Endodermal cell (in vitro differentiated cells): Measurements from ENCODE around the gene NDUFAF7. TPM values are rescaled to one million over a fixed set of nuclear protein-coding genes. Genes with fewer than 3 reads are reported as not detected.
"Not testable (repeated sequence)": the region's sequence is repeated elsewhere in the genome, so short reads cannot be mapped to it uniquely, and the experiment has no call there.

Experiments
- DNase-seq: peaks from one replicate; pipeline ENCODE4 v3.0.0-alpha.2; 2017
- H3K27ac ChIP-seq: 2 replicates; pipeline ENCODE4 v1.5.1; 2013; ENCODE audit warnings: mild to moderate bottlenecking, low read depth, low read length, moderate library complexity
- H3K27me3 ChIP-seq: 2 replicates; pipeline ENCODE4 v1.6.1; 2013; ENCODE audit warnings: mild to moderate bottlenecking, low read length, moderate library complexity; ENCODE audit not compliant: insufficient read depth, control insufficient read depth, poor library complexity, severe bottlenecking
- H3K36me3 ChIP-seq: 2 replicates; pipeline ENCODE4 v1.7.0; 2013; ENCODE audit warnings: mild to moderate bottlenecking, low read length, moderate library complexity; ENCODE audit not compliant: control insufficient read depth, insufficient read depth
- H3K4me1 ChIP-seq: one replicate; pipeline ENCODE4 v1.7.0; 2013; ENCODE audit warnings: low read length; ENCODE audit not compliant: control insufficient read depth, insufficient read depth
- H3K4me3 ChIP-seq: 2 replicates; pipeline ENCODE4 v1.5.1; 2013; ENCODE audit warnings: mild to moderate bottlenecking, low read length, moderate library complexity
- H3K9ac ChIP-seq: 2 replicates; pipeline ENCODE4 v1.6.1; 2013; ENCODE audit warnings: mild to moderate bottlenecking, low read length, moderate library complexity; ENCODE audit not compliant: poor library complexity, severe bottlenecking; ENCODE audit errors: extremely low read depth
- H3K9me3 ChIP-seq: 2 replicates; pipeline ENCODE4 v1.6.1; 2013; ENCODE audit warnings: mild to moderate bottlenecking, low read length, moderate library complexity; ENCODE audit not compliant: control insufficient read depth
- H3K27ac Mint-ChIP-seq: 2 replicates; pipeline ENCODE4 v1.8.0; 2020; ENCODE audit warnings: mixed read lengths
- H3K27me3 Mint-ChIP-seq: 2 replicates; pipeline ENCODE4 v1.8.0; 2021; ENCODE audit warnings: mild to moderate bottlenecking, mixed read lengths; ENCODE audit not compliant: insufficient read depth
- H3K36me3 Mint-ChIP-seq: 2 replicates; pipeline ENCODE4 v1.8.0; 2020; ENCODE audit warnings: low read depth, mixed read lengths
- H3K4me1 Mint-ChIP-seq: 2 replicates; pipeline ENCODE4 v1.8.0; 2020; ENCODE audit warnings: mixed read lengths
- H3K4me3 Mint-ChIP-seq: 2 replicates; pipeline ENCODE4 v1.8.0; 2020; ENCODE audit warnings: mild to moderate bottlenecking, moderate library complexity, mixed read lengths
- H3K9me3 Mint-ChIP-seq: 2 replicates; pipeline ENCODE4 v1.8.0; 2020; ENCODE audit warnings: mild to moderate bottlenecking, mixed read lengths
- WGBS, 2 experiments: methylation state at CpG; one replicate each; pipeline versions ENCODE4 v1.1.5 to v1.1.7; 2013; ENCODE audit warnings: missing lambda C conversion rate in 2 of 2, mixed read lengths in 1 of 2; ENCODE audit not compliant: insufficient coverage in 1 of 2, insufficient read length in 1 of 2; 5-methylcytosine and 5-hydroxymethylcytosine counted together
- total RNA-seq, 2 donors: library from RNA; stranded (reverse); fragmentation: NEBNext Ultra II Directional in 1 of 2; extraction: Animal tissue kit (Norgen Biotek cat#: 25700) in 1 of 2; gene quantifications; 2 replicates in 1 of 2; 3 replicates in 1 of 2; pipeline ENCODE4 v1.2.1, GENCODE V29; 2021
- TF ChIP-seq, protein P1 (sequence below): fragments of 200-600 bp; sonication (generic); conservative IDR thresholded peaks from 2 replicates; pipeline ENCODE4 v1.5.0; 2021; ENCODE audit warnings: antibody characterized with exemption, mild to moderate bottlenecking

Gene NDUFAF7
- total RNA-seq, 2 donors from 2014 or later = 41.4 to 54.4 TPM

DNA sequence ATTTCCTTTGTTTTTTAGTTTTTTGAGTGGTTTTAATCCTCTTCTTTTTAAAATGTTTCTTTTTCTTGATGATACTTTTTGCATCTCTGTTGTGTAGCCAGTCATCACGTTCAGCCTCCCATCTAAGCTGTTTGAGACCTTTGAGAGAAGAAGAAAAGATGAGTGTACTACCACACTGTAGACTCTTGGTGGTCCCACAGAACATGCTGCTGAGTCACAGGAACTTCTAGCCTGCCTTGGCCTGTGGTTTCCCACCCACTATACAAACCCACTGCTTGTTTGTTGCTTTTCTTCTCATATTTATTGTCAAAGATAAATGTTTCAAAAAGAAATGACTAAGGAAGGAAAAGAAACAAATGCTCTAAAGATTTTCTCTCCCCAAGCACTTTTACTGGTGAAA, 29.7 kb upstream of the NDUFAF7 start:
- Histone ChIP-seq H3K4me1 (peaks cover 4% of the 10 kb centered on the region), H3K27me3 (no peaks in the 10 kb centered on the region), H3K36me3 (peaks cover 48% of the 10 kb centered on the region), H3K27ac (no peak overlapping the region), H3K9me3 (peaks cover 28% of the 10 kb centered on the region), H3K9ac (no peak overlapping the region), H3K4me3 (no peak overlapping the region)
- Mint-ChIP-seq H3K27ac (no peak overlapping the region), H3K27me3 (no peaks in the 10 kb centered on the region), H3K36me3 (peaks cover 57% of the 10 kb centered on the region), H3K4me1 (peaks cover 29% of the 10 kb centered on the region), H3K9me3 (peaks cover 18% of the 10 kb centered on the region), H3K4me3 (no peak overlapping the region)
- TF ChIP-seq, protein P1, sequence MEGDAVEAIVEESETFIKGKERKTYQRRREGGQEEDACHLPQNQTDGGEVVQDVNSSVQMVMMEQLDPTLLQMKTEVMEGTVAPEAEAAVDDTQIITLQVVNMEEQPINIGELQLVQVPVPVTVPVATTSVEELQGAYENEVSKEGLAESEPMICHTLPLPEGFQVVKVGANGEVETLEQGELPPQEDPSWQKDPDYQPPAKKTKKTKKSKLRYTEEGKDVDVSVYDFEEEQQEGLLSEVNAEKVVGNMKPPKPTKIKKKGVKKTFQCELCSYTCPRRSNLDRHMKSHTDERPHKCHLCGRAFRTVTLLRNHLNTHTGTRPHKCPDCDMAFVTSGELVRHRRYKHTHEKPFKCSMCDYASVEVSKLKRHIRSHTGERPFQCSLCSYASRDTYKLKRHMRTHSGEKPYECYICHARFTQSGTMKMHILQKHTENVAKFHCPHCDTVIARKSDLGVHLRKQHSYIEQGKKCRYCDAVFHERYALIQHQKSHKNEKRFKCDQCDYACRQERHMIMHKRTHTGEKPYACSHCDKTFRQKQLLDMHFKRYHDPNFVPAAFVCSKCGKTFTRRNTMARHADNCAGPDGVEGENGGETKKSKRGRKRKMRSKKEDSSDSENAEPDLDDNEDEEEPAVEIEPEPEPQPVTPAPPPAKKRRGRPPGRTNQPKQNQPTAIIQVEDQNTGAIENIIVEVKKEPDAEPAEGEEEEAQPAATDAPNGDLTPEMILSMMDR = peak; percentile 13
- WGBS, 2 experiments = 89% methylated on average over 1 of the region's 1 CpG; no CpG with 5 or more reads in 1 of the 2 experiments
- DNase-seq = no peak

DNA sequence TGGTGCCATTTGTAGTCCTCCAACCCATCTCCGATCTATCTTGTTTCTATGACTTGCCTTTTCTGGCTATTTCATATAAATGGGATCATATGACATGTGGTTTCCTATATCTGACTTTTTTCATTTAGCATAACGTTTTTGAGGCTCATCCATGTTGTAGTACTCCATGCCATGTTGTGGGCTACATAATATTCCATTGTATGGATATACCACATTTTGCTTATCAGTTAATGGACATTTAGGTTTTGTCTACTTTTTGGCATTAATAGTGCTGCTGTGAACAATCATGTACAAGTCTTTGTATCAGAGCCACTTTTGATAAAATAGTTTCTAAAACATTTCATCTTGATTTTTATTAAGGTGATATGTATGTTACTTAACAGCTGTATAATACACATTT, 27.8 kb upstream of the NDUFAF7 start:
- Mint-ChIP-seq H3K4me1 (peaks cover 34% of the 10 kb centered on the region), H3K36me3 (peaks cover 76% of the 10 kb centered on the region), H3K9me3 (peaks cover 37% of the 10 kb centered on the region), H3K27me3 (no peaks in the 10 kb centered on the region), H3K4me3 (no peak overlapping the region), H3K27ac (no peak overlapping the region)
- WGBS, 2 experiments = 83 to 95% methylated on average over 1 to 2 of the region's 2 CpGs
- TF ChIP-seq, protein P1 = no peak
- Histone ChIP-seq H3K27me3 (no peaks in the 10 kb centered on the region), H3K36me3 (peaks cover 65% of the 10 kb centered on the region), H3K4me1 (peaks cover 1% of the 10 kb centered on the region), H3K27ac (no peak overlapping the region), H3K4me3 (peak overlapping the region; percentile 62), H3K9me3 (peaks cover 47% of the 10 kb centered on the region), H3K9ac (no peak overlapping the region)
- no peak for DNase-seq

- Mint-ChIP-seq H3K27ac (peak overlapping the region; percentile 97), H3K4me1 (peaks cover 28% of the 10 kb centered on the region), H3K4me3 (peak overlapping the region; percentile 15), H3K36me3 (peaks cover 89% of the 10 kb centered on the region), H3K9me3 (peaks cover 51% of the 10 kb centered on the region)
- H3K9ac ChIP-seq, H3K27me3 ChIP-seq, H3K4me1 ChIP-seq, H3K27me3 Mint-ChIP-seq, H3K27ac ChIP-seq: not testable (repeated sequence)
- DNase-seq = peak; percentile 75
- H3K4me3 ChIP-seq = peak overlapping the region; percentile 51
- peaks cover 62% of the 10 kb centered on the region for H3K9me3 ChIP-seq
- 20 to 58% methylated on average over 3 to 7 of the region's 8 CpGs for WGBS, 2 experiments
- peaks cover 78% of the 10 kb centered on the region for H3K36me3 ChIP-seq
Measured at GRCh38 chr2:37205071-37205661, 26.3 kb upstream of the NDUFAF7 start.
